Prostate gland (tissue), 2 donors: ENCODE results near the gene ZBTB7B.
A peak's percentile ranks its signal among the peaks of the same experiment; 100 is the strongest.

Experiments
- POLR2AphosphoS5 ChIP-seq: sonication (generic); formaldehyde crosslinking; IDR thresholded peaks from one replicate; pipeline ENCODE4 v1.6.1; 2017; ENCODE audit warnings: antibody characterized with exemption
- TF ChIP-seq, protein P1 (sequence below), 4 experiments: fragments of 200-600 bp in 2 of 4; fragments of 450-650 bp in 2 of 4; sonication (generic) in 2 of 4; IDR thresholded peaks; 1 replicate in 3 of 4; 2 replicates in 1 of 4; pipeline ENCODE4 v1.5.1; 2016 to 2019; ENCODE audit warnings: antibody characterized with exemption in 4 of 4, mild to moderate bottlenecking in 2 of 4, moderate library complexity in 2 of 4

DNA sequence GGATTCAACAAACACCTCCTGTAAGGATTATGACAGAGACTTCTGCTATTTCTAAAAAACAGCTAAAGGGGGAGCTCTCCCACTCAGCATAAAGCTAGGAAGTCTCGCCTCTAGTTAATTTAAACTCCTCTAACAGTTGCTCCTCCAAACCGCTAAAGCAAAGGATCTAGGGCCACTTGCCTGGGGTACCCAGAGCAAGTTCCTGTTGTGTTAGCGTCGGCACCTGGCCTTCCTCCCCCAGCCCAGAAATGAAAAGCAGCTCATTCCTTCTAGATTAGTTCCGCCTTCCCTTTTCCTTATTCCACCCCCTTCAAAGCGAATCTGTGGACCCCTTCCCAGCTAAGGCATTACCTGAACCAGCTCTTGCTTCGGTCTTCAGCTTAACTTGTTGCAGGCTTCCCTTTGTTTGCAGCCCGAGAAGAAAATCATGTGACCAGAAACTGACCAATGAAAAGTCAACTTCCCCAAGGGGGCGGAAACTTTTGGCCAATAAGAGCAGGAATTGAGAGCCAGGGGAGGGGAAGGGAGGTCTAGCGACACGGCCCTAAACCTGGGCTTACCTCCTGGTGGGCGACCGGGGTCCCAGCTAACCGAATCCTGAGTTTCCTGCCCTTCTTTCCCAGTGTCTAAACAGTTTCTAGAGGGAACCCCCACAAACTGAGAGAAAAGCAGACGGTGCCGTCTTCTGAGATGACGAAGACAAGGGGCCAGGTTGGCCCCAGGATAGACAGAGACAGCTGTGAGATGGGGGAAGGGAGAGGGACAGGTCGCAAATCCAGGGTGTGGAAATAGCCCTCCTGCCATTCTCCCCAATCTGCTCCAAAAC lies 46.7 kb upstream of the ZBTB7B start, which contains the start of gene PBXIP1:
- TF ChIP-seq, protein P1, sequence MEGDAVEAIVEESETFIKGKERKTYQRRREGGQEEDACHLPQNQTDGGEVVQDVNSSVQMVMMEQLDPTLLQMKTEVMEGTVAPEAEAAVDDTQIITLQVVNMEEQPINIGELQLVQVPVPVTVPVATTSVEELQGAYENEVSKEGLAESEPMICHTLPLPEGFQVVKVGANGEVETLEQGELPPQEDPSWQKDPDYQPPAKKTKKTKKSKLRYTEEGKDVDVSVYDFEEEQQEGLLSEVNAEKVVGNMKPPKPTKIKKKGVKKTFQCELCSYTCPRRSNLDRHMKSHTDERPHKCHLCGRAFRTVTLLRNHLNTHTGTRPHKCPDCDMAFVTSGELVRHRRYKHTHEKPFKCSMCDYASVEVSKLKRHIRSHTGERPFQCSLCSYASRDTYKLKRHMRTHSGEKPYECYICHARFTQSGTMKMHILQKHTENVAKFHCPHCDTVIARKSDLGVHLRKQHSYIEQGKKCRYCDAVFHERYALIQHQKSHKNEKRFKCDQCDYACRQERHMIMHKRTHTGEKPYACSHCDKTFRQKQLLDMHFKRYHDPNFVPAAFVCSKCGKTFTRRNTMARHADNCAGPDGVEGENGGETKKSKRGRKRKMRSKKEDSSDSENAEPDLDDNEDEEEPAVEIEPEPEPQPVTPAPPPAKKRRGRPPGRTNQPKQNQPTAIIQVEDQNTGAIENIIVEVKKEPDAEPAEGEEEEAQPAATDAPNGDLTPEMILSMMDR (IDR thresholded peaks at IDR 0.05): peak in 1 of 4 experiments; percentile 33
- TF ChIP-seq POLR2AphosphoS5: peak; percentile 95
